HG02852 (cell line): ENCODE results near the gene CCDC149.
"Not testable (repeated sequence)": the region's sequence is repeated elsewhere in the genome, so short reads cannot be mapped to it uniquely, and the experiment has no call there.

Experiments used
- ATAC-seq: cut with Tn5 transposase; IDR thresholded peaks from one replicate; pipeline ENCODE4 v1.9.1; 2021; ENCODE audit warnings: mild to moderate bottlenecking, moderate library complexity; ENCODE audit not compliant: unreplicated experiment

CCDC149 gene

GRCh38 chr4:24917076-24917856 lies 4.4 kb upstream of the CCDC149 start:
- ATAC-seq: no peak

DNA sequence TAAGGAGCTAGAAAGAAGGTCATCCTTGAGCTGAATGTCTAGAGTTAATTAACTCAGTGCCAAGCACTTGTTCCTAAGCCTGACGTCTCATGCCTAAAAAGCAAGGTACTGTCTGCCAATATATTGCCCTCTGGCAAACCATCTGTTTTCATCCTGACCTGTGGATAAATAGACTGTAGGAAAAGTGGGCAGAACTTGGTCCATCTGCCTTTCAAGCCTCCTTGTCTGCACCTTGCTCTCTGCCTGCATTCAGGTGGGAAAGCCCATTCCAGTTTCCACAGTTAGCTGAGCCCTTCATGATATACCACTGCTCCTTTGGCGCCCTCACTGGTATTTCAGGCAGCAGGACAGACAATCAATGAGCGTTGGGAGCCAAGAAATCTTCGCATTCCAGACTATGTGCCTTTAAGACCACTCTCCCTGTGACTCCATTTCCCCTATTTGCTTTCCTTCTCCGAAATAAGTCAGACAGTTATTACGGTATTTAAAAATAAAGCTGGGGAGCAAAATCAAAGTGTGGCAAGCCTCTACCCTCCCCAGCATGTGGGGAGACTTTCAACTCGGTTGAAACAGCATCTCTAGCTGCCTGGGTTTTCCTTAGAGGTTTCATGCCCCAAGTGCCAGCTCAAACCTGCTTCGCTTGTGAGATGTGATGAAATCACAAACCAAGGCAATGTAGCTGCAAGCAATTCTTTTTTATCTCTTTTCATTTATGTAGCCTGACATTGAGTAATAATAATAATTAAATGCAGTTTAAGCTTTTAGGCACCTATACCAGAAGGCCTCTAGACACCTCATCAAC lies 2.5 kb upstream of the CCDC149 start:
- no peak for ATAC-seq

GRCh38 chr4:24914460-24914859 lies 1.6 kb upstream of the CCDC149 start:
- no peak for ATAC-seq

GRCh38 chr4:24913119-24913485 lies 260 bp upstream of the CCDC149 start:
- no peak for ATAC-seq

GRCh38 chr4:24910499-24910898 lies 2.3 kb downstream of the CCDC149 start:
- no peak for ATAC-seq

- ATAC-seq: not testable (repeated sequence)
Measured at GRCh38 chr4:24909606-24910005, 3.2 kb downstream of the CCDC149 start.

DNA sequence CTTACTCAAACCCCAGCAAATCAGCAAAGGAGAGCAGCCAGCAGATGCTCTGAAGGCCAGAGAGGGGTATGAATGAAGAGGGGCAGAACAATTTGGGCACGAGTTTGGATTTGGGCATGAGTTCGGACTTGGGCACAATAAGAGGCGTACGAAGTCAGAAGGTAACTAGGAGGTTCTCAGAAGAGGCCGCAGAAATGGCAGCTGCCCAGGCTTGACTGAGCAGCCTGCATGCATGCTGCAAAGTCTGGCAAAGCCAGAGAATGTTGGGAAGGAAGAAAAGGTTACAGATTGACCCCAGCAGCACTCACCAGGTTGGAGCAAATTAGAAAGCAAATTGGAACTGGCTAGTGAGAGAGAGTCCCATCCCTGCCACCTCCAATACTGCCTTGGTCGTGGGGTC lies 15.2 kb downstream of the CCDC149 start:
- ATAC-seq: no peak

DNA sequence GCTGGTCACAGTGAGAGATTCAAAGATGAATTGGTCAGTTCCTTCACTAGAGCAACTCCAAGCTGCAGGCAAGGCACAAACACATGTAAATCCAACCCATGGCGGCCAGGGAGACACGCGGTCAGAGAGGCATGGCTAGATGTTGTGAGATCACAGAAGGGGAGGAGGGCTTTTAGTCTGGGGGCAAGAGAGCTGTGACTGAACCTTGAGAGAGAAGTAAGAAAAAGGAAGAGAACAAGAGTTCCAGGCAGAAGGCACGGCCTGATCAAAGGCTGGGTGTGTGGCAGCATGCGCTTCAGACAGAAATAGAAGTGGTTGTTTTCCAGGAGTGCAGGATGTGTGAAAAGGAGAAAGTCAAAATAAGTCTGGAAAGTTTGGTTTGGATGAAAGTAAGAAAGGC lies 15.9 kb downstream of the CCDC149 start:
- no peak for ATAC-seq

DNA sequence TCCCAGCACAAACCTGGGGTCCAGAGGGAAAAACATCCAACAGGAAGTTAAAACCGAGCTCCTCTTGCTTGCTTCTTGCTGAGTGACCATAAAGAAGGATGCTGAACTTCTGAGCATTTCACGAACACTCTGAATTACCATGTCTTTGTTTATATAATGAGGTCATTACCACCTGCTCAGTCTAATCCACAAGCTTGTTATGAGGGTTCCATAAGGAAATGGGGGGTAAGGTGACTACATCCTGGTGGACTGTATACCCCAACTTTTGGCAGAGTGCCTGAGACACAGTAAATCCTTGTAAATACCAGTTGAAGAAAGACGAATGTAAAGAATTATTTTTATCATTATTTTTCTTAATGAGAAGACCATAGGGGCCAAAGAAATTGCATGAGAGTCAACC lies 16.8 kb downstream of the CCDC149 start:
- no peak for ATAC-seq

GRCh38 chr4:24895461-24895860 lies 17.4 kb downstream of the CCDC149 start:
- ATAC-seq: no peak

- no peak for ATAC-seq
Measured at GRCh38 chr4:24894846-24895245, 18.0 kb downstream of the CCDC149 start.

- ATAC-seq: no peak
Measured at GRCh38 chr4:24894243-24894642, 18.6 kb downstream of the CCDC149 start.

DNA sequence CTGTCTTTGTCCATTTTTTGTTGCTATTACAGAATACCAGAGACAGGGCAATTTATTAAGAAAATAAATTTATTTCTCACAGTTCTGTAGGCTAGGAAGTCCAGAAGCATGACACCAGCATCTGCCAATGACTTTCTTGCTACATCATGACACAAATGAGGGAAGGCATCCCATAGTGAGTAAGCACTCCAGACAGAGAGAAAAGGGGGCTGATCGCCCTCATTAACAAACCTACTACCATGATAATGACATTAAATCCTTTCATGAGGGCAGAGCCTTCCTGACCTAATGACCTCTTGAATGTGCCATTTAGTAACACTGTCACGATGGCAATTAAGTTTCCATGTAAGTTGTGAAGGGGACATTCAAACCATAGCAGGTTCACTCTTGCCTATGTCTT lies 20.1 kb downstream of the CCDC149 start:
- ATAC-seq: no peak

DNA sequence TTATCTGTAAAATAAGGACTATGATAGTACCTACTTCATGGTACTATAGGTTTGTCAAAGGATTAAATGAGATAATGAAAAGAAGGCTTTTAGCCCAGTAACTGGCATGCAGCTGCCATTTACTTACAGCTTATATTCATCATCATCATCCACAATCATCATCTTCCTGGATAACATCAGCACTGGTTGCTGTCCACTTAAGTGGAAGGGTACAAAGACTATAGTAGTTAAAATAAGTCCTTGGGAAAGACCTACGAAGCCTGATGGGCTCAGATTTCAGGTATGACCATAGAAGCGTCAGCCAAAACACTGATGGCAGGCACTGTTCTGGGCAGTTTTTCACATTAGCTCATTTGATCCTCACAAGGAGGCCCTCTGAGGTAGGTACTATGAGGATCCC lies 20.6 kb downstream of the CCDC149 start:
- ATAC-seq: no peak

- ATAC-seq: no peak
Measured at GRCh38 chr4:24890561-24891126, 22.2 kb downstream of the CCDC149 start.

- ATAC-seq: no peak
Measured at GRCh38 chr4:24889991-24890390, 22.9 kb downstream of the CCDC149 start.

DNA sequence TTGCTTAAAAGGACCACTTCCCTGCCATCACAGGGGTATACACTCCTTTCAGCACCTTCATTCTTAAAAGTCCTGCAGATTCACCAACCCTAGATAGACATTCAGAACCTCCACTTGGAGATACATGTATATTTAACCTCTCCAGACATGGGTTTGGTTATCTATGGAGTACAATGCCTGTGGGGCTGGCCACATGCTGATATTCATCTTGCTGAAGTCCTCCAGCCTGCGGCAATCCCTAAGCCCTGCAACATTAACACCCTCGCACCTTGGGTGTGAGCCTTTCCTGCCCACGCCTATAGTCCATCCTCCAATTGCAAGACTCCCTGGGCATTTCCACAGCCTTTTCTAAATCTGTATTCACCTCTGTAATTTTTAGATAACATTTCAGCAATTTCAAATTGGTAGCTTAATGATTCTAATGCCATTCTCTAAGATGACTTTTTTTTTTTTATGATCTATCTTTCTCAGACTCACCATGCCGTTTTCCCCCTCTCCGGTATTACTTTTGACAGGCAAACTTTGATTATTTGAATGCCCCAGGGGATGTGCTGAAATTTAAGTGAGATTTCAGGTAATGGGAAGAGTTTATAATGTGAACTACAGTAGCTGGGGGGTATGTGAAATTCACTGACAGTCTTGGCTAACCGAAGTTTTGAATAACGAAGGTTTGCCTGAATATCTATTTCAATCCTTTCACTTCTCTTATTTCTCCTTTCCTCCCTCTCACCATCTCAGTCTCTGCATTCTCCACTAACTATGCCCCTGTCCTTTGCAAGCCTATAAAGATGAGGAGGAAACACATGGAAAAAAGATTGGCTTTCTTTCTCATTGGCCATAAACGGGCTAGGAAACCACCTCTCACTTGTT lies 24.1 kb downstream of the CCDC149 start:
- no peak for ATAC-seq

- no peak for ATAC-seq
Measured at GRCh38 chr4:24887881-24888430, 24.9 kb downstream of the CCDC149 start.

DNA sequence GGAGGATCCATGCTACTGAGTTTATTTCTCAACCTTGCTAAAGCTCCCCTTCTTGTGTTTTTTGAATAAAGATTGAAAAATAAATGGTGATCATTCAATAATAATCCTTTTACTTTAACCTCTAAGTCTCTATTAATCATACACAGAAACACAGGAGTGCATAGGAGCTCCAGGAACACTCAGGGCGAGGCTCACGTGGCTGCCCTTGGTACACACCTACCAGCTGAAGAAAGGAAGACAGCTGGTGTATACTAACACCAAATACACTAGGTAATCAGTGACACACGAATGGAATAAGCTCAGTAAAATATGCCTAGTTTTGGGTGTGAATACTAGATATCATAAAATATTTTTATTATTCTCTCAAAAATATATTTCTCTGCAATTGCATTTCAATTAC lies 26.2 kb downstream of the CCDC149 start:
- ATAC-seq: no peak

DNA sequence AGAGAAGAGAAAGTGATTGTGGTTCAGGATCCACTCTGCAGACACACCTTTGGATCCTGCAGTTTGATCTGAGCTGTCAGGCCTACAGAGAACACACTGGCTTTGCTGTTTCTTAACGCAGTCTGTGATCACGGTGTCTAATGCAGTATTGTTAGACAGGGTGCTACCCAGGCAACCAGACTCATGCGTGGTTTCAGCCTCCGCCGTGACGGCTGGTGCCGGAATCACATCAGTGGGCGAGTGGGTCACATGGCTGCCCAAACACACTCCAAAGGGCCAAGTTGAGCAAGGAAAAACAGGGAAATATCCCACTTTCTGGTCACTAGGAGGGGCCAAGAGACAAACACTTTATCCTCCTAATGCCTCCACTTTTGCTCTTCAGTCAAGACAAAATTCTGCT lies 27.5 kb downstream of the CCDC149 start:
- no peak for ATAC-seq

DNA sequence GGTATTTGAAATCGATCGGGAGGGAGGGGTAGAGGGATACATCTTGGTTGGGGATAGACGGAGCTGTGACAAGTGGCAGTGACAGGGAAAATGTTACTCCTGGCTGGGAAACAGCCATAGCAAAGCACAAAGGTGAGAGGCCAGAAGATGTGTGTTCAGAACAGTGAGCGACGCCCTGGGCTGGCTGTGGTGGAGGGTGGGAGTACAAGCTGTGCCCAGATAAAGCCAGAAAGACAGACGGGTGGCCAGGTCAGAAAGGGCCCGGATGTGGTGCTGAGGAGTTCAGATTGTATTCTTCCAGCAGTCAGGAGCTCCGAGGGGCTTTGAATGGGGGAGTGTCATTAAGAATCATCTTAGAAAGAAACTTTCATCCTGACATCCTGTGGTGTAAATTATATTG lies 27.9 kb downstream of the CCDC149 start:
- no peak for ATAC-seq
